ENCODE data around the gene WIPF3. TPM values are rescaled to one million over a fixed set of nuclear protein-coding genes. Genes with fewer than 3 reads are reported as not detected.

The WIPF3 gene
- total and polyA plus RNA-seq, 4 donors, result 0.20 to 2.8 (median 0.29) TPM

DNA sequence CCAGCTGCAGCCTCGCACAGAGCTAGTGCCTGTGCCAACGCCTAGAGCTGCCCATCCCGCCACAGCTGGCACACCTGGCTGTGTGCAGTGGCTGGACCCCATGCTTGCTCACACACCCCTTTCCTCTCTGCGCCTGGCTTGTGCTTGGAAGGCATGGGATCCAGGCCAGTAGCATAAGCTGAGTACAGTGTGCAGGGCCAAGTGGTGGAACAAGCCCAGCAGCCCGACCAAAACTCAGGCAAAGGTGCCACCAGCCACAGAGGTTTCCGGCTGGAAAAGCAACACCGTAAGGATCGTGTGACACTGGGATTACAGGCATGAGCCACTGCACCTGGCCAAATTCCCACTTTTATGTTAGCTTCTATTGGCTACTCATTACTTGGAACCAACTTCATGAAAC lies 144.9 kb downstream of the WIPF3 start:
- no peak for DNase-seq
- TF ChIP-seq, protein P1, sequence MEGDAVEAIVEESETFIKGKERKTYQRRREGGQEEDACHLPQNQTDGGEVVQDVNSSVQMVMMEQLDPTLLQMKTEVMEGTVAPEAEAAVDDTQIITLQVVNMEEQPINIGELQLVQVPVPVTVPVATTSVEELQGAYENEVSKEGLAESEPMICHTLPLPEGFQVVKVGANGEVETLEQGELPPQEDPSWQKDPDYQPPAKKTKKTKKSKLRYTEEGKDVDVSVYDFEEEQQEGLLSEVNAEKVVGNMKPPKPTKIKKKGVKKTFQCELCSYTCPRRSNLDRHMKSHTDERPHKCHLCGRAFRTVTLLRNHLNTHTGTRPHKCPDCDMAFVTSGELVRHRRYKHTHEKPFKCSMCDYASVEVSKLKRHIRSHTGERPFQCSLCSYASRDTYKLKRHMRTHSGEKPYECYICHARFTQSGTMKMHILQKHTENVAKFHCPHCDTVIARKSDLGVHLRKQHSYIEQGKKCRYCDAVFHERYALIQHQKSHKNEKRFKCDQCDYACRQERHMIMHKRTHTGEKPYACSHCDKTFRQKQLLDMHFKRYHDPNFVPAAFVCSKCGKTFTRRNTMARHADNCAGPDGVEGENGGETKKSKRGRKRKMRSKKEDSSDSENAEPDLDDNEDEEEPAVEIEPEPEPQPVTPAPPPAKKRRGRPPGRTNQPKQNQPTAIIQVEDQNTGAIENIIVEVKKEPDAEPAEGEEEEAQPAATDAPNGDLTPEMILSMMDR (IDR thresholded peaks at IDR 0.05; ENCODE audit: control extremely low read depth, extremely low read depth), result no peak
- Histone ChIP-seq H3K27me3 (ENCODE audit: control insufficient read depth in 3 of 3, insufficient read depth in 3 of 3, low read length in 2 of 3) (no peaks in the 10 kb centered on the region), H3K27ac (ENCODE audit: low read depth in 1 of 2, low read length in 1 of 2) (no peak overlapping the region), H3K9ac (ENCODE audit: insufficient read depth in 1 of 2, low read length in 2 of 2) (no peak overlapping the region), H3K36me3 (ENCODE audit: control insufficient read depth in 4 of 4, insufficient read depth in 4 of 4, low read length in 4 of 4) (peaks cover 0 to 27% (median 13%) of the 10 kb centered on the region in 4 donors), H3K4me3 (no peak overlapping the region), H3K4me1 (ENCODE audit: control insufficient read depth in 5 of 5, insufficient read depth in 5 of 5, low read length in 5 of 5) (peaks cover 0 to 5% (median 0%) of the 10 kb centered on the region in 5 donors), H3K9me3 (ENCODE audit: control insufficient read depth in 4 of 4, insufficient read depth in 3 of 4, low read length in 3 of 4) (peaks cover 0 to 3% (median 0%) of the 10 kb centered on the region in 4 donors)
- no peak for ATAC-seq (ENCODE audit: insufficient read depth, low FRiP score)
- WGBS, 2 donors, result 94 to 98% methylated on average over 8 of the region's 8 CpGs

DNA sequence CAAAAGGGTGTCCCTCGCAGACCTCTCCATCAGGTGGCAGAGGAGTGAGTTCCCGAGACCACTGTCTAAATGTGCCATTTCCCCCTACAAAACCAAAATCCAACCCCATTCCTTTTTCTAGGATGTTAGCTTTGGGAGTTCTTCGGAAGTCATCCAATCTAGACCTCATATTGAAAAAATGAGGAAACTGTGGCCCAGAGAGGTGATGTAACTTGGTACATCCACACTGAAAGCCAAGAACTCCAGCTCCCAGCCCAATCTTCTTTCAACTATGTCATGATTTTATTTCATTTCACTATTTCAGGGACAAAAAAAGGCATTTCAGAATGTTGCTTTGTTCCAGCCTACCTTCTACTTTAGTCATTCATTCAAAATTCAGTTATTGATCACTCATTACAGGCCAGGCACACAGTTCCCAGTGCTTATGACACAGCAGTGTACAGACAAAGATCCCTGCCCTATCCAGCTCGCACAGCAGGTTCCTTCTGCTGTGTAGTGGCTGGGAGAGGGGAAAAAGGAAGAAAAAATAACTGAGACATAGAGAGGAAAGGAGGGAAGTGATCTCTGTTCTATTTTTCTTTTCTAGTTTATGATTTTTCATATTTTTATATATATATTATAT lies 147.5 kb downstream of the WIPF3 start:
- TF ChIP-seq, protein P1 (IDR thresholded peaks at IDR 0.05; ENCODE audit: control extremely low read depth, extremely low read depth), result no peak
- Histone ChIP-seq H3K27me3 (ENCODE audit: control insufficient read depth in 3 of 3, insufficient read depth in 3 of 3, low read length in 2 of 3) (no peaks in the 10 kb centered on the region), H3K36me3 (ENCODE audit: control insufficient read depth in 4 of 4, insufficient read depth in 4 of 4, low read length in 4 of 4) (peaks cover 0 to 19% (median 11%) of the 10 kb centered on the region in 4 donors), H3K4me1 (ENCODE audit: control insufficient read depth in 5 of 5, insufficient read depth in 5 of 5, low read length in 5 of 5) (no peaks in the 10 kb centered on the region), H3K4me3 (no peak overlapping the region), H3K9me3 (ENCODE audit: control insufficient read depth in 4 of 4, insufficient read depth in 3 of 4, low read length in 3 of 4) (peaks cover 0 to 3% (median 0%) of the 10 kb centered on the region in 4 donors), H3K27ac (ENCODE audit: low read depth in 1 of 2, low read length in 1 of 2) (no peak overlapping the region), H3K9ac (ENCODE audit: insufficient read depth in 1 of 2, low read length in 2 of 2) (no peak overlapping the region)
- 57 to 70% methylated on average over 4 of the region's 4 CpGs for WGBS, 2 donors
- DNase-seq, result no peak
- no peak for ATAC-seq (ENCODE audit: insufficient read depth, low FRiP score)

DNA sequence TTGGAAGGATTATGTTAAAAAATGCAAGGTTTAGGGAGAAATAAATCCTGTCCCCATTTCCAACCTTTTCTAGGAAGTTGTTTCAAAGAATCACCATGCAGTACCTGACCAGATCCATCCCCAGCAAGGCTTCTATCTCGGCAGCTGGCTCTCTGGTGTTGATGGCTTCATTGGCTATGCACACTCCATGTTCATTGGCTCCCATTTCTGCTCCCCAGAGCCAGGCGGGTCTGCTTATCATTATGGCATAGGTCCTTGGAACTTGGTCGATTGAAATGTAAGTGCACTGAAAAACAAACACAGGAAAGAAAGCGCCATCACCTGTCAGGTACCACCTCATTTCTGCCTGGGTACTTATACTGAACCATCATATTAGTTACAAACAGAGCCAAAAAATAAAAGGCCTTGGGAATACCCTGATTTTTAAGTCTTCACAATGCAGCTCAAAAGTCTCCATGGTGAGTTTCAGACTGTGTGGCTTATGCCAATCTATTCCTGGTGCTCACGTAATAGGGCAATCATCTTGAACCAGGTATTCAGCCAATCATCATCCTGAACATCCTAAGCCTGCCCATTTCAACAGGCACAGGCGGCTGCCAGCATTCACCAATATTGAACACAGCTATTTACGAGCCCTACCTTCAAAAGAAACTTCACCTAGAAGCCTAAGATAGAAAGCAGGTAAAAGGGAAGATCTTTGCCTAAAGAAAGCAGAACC lies 148.9 kb downstream of the WIPF3 start:
- no peak overlapping the region for H3K27ac ChIP-seq (ENCODE audit: low read depth in 1 of 2, low read length in 1 of 2)
- ATAC-seq (ENCODE audit: insufficient read depth, low FRiP score), result no peak
- H3K9ac ChIP-seq (ENCODE audit: insufficient read depth in 1 of 2, low read length in 2 of 2), result no peak overlapping the region
- H3K27me3 ChIP-seq (ENCODE audit: control insufficient read depth in 3 of 3, insufficient read depth in 3 of 3, low read length in 2 of 3), result no peaks in the 10 kb centered on the region
- 88 to 90% methylated on average over 7 of the region's 7 CpGs for WGBS, 2 donors
- H3K4me1 ChIP-seq (ENCODE audit: control insufficient read depth in 5 of 5, insufficient read depth in 5 of 5, low read length in 5 of 5), result no peaks in the 10 kb centered on the region
- no peak for DNase-seq
- H3K4me3 ChIP-seq, result no peak overlapping the region
- TF ChIP-seq, protein P1 (IDR thresholded peaks at IDR 0.05; ENCODE audit: control extremely low read depth, extremely low read depth), result no peak
- H3K36me3 ChIP-seq (ENCODE audit: control insufficient read depth in 4 of 4, insufficient read depth in 4 of 4, low read length in 4 of 4), result peaks cover 0 to 19% (median 6%) of the 10 kb centered on the region in 4 donors
- peaks cover 0 to 3% (median 0%) of the 10 kb centered on the region in 4 donors for H3K9me3 ChIP-seq (ENCODE audit: control insufficient read depth in 4 of 4, insufficient read depth in 3 of 4, low read length in 3 of 4)
